GM23338 (cell line): ENCODE data around the gene CAMTA1.

Experiments used
- CTCF ChIP-seq, 2 experiments: fragments of 200-600 bp in 1 of 2; sonication (generic) in 1 of 2; conservative IDR thresholded peaks; 2 replicates each; pipeline versions ENCODE4 v1.5.1 to v1.6.1; 2016 to 2017; ENCODE audit warnings: antibody characterized with exemption in 2 of 2, low read depth in 2 of 2, mild to moderate bottlenecking in 2 of 2, moderate library complexity in 1 of 2
- EZH2 ChIP-seq: fragments of 200-600 bp; sonication (generic); IDR thresholded peaks from one replicate; pipeline ENCODE4 v1.8.0; 2017; ENCODE audit warnings: antibody characterized with exemption, mild to moderate bottlenecking, low read depth; ENCODE audit not compliant: unreplicated experiment
- EZH2phosphoT487 ChIP-seq: fragments of 200-600 bp; sonication (generic); IDR thresholded peaks from one replicate; pipeline ENCODE4 v1.8.1; 2018; ENCODE audit warnings: antibody characterized with exemption; ENCODE audit not compliant: unreplicated experiment
- REST ChIP-seq: IDR thresholded peaks from one replicate; pipeline ENCODE4 v1.6.1; 2018; ENCODE audit warnings: antibody characterized with exemption; ENCODE audit not compliant: unreplicated experiment

GRCh38 chr1:7769673-7770412 lies 984.6 kb downstream of the CAMTA1 start:
- TF ChIP-seq EZH2 (no peak), REST (no peak), EZH2phosphoT487 (no peak), CTCF (conservative IDR thresholded peaks at IDR 0.05; ENCODE audit: low read depth in 2 of 2) (no peak)
